GM19468 (cell line): Measurements from ENCODE around the gene GTPBP6.

Experiments used
- ATAC-seq: cut with Tn5 transposase; IDR thresholded peaks from one replicate; pipeline ENCODE4 v1.9.1; 2021; ENCODE audit warnings: mild to moderate bottlenecking, moderate library complexity, moderate number of reproducible peaks; ENCODE audit not compliant: unreplicated experiment; ENCODE audit errors: extremely low read depth

Gene GTPBP6

GRCh38 chrX:318739-319578 is at the start of gene GTPBP6:
TSS of gene GTPBP6 (minus strand) at chrX:318796. CDS start at chrX:318787, 9 bp downstream.
- ATAC-seq: peak; percentile 97

GRCh38 chrX:367866-368265 is 49.3 kb upstream of the GTPBP6 start:
- ATAC-seq: no peak

- no peak for ATAC-seq
Measured at GRCh38 chrX:367349-367748, 48.8 kb upstream of the GTPBP6 start.

GRCh38 chrX:363621-364375 is 45.2 kb upstream of the GTPBP6 start:
- ATAC-seq: no peak

- no peak for ATAC-seq
Measured at GRCh38 chrX:362937-363620, 44.5 kb upstream of the GTPBP6 start.

GRCh38 chrX:362351-362750 is 43.8 kb upstream of the GTPBP6 start:
- no peak for ATAC-seq

GRCh38 chrX:361231-362145 is 42.9 kb upstream of the GTPBP6 start:
- ATAC-seq: no peak

- ATAC-seq: no peak
Measured at GRCh38 chrX:360496-361150, 42.0 kb upstream of the GTPBP6 start.

- no peak for ATAC-seq
Measured at GRCh38 chrX:358651-359143, 40.1 kb upstream of the GTPBP6 start.

GRCh38 chrX:357693-358471 is 39.3 kb upstream of the GTPBP6 start:
- ATAC-seq: no peak

GRCh38 chrX:357035-357692 is 38.6 kb upstream of the GTPBP6 start:
- no peak for ATAC-seq

- ATAC-seq: no peak
Measured at GRCh38 chrX:356385-357034, 37.9 kb upstream of the GTPBP6 start.

GRCh38 chrX:355329-356050 is 36.9 kb upstream of the GTPBP6 start:
- no peak for ATAC-seq

GRCh38 chrX:353566-354535 is 35.3 kb upstream of the GTPBP6 start:
- ATAC-seq: no peak

- ATAC-seq: no peak
Measured at GRCh38 chrX:352582-353314, 34.2 kb upstream of the GTPBP6 start.
